ENCODE data around the gene NHERF1.

The NHERF1 gene

GRCh38 chr17:74770498-74771318 is 22.3 kb downstream of the NHERF1 start:
- TF ChIP-seq CTCF (IDR thresholded peaks at IDR 0.05; ENCODE audit: low read depth, low read length, missing control alignments), result peak; percentile 89
- no peak overlapping the region for H3K4me3 ChIP-seq (ENCODE audit: low read depth, low read length)
- DNase-seq (ENCODE audit: low read depth), result no peak

- DNase-seq (ENCODE audit: low read depth), result no peak
- no peak for TF ChIP-seq CTCF (IDR thresholded peaks at IDR 0.05; ENCODE audit: low read depth, low read length, missing control alignments)
- H3K4me3 ChIP-seq (ENCODE audit: low read depth, low read length), result no peak overlapping the region
Measured at GRCh38 chr17:74771319-74771914, 23.0 kb downstream of the NHERF1 start.

GRCh38 chr17:74772053-74772452 is 23.6 kb downstream of the NHERF1 start:
- DNase-seq (ENCODE audit: low read depth), result no peak
- TF ChIP-seq CTCF (IDR thresholded peaks at IDR 0.05; ENCODE audit: low read depth, low read length, missing control alignments), result no peak
- no peak overlapping the region for H3K4me3 ChIP-seq (ENCODE audit: low read depth, low read length)

- TF ChIP-seq CTCF (IDR thresholded peaks at IDR 0.05; ENCODE audit: low read depth, low read length, missing control alignments), result no peak
- no peak for DNase-seq (ENCODE audit: low read depth)
- no peak overlapping the region for H3K4me3 ChIP-seq (ENCODE audit: low read depth, low read length)
Measured at GRCh38 chr17:74773414-74773813, 25.0 kb downstream of the NHERF1 start.

- H3K4me3 ChIP-seq (ENCODE audit: low read depth, low read length), result no peak overlapping the region
- DNase-seq (ENCODE audit: low read depth), result no peak
Measured at GRCh38 chr17:74773871-74774286, 25.5 kb downstream of the NHERF1 start.

GRCh38 chr17:74775409-74776043 is 27.1 kb downstream of the NHERF1 start:
- no peak for TF ChIP-seq CTCF (IDR thresholded peaks at IDR 0.05; ENCODE audit: low read depth, low read length, missing control alignments)
- peak overlapping the region; percentile 97 for H3K4me3 ChIP-seq (ENCODE audit: low read depth, low read length)
- no peak for DNase-seq (ENCODE audit: low read depth)

More at GRCh38 chr17:74773871-74774286, 25.5 kb downstream of the NHERF1 start:
- TF ChIP-seq CTCF (IDR thresholded peaks at IDR 0.05; ENCODE audit: low read depth, low read length, missing control alignments), result no peak
